Hematopoietic multipotent progenitor cell treated with erythropoietin and hydrocortisone succinate and interleukin-3 and kit ligand, for 4 days (in vitro differentiated cells): ENCODE data around the gene OR51B4.
"Not testable (repeated sequence)": the region's sequence is repeated elsewhere in the genome, so short reads cannot be mapped to it uniquely, and the experiment has no call there.

Experiments used
- DNase-seq: peaks from one replicate; pipeline ENCODE4 v3.0.0-alpha.2; 2015

Gene OR51B4

GRCh38 chr11:5301846-5302245, at the start of gene OR51B4:
Gene OR51B4 (minus strand): TSS chr11:5301946. CDS start chr11:5301946, 0 bp downstream.
- no peak for DNase-seq

- DNase-seq = no peak
Measured at GRCh38 chr11:5351208-5351607, 49.5 kb upstream of the OR51B4 start, which contains the start of gene OR51B6. Gene OR51B6 (plus strand): TSS chr11:5351508. CDS start chr11:5351508, 0 bp downstream.

- no peak for DNase-seq
Measured at GRCh38 chr11:5349550-5349949, 47.8 kb upstream of the OR51B4 start.

- DNase-seq = peak; percentile 39
Measured at GRCh38 chr11:5348551-5349194, 46.9 kb upstream of the OR51B4 start.

- DNase-seq = no peak
Measured at GRCh38 chr11:5345831-5346230, 44.1 kb upstream of the OR51B4 start.

- no peak for DNase-seq
Measured at GRCh38 chr11:5343474-5344335, 42.0 kb upstream of the OR51B4 start, which contains the start of gene OR51B5. Gene OR51B5 (minus strand): TSS chr11:5343524. CDS start chr11:5343524, 0 bp downstream.

GRCh38 chr11:5339771-5340322, 38.1 kb upstream of the OR51B4 start:
- no peak for DNase-seq

GRCh38 chr11:5337253-5337652, 35.5 kb upstream of the OR51B4 start:
- not testable (repeated sequence) for DNase-seq

- DNase-seq = no peak
Measured at GRCh38 chr11:5336331-5336730, 34.6 kb upstream of the OR51B4 start.

- DNase-seq = peak; percentile 81
Measured at GRCh38 chr11:5335170-5335569, 33.4 kb upstream of the OR51B4 start.

- DNase-seq = no peak
Measured at GRCh38 chr11:5324197-5324596, 22.5 kb upstream of the OR51B4 start, which contains the start of gene OR51B2. Gene OR51B2 (minus strand): TSS chr11:5324297. CDS start chr11:5324297, 0 bp downstream.

GRCh38 chr11:5317292-5317691, 15.5 kb upstream of the OR51B4 start:
- peak; percentile 43 for DNase-seq

- DNase-seq = not testable (repeated sequence)
Measured at GRCh38 chr11:5313326-5314023, 11.7 kb upstream of the OR51B4 start.

GRCh38 chr11:5310423-5310822, 8.7 kb upstream of the OR51B4 start:
- DNase-seq = no peak

GRCh38 chr11:5307256-5308019, 5.7 kb upstream of the OR51B4 start:
- no peak for DNase-seq

- DNase-seq = no peak
Measured at GRCh38 chr11:5304046-5304445, 2.3 kb upstream of the OR51B4 start.

- DNase-seq = peak; percentile 93
Measured at GRCh38 chr11:5303626-5304025, 1.9 kb upstream of the OR51B4 start.

- no peak for DNase-seq
Measured at GRCh38 chr11:5300251-5300650, 1.5 kb downstream of the OR51B4 start.

GRCh38 chr11:5298451-5298850, 3.3 kb downstream of the OR51B4 start:
- DNase-seq = no peak

GRCh38 chr11:5297721-5298323, 3.9 kb downstream of the OR51B4 start:
- peak; percentile 61 for DNase-seq

GRCh38 chr11:5294342-5294995, 7.3 kb downstream of the OR51B4 start:
- DNase-seq = not testable (repeated sequence)
